IPS DF 6.9 (cell line): ENCODE measurements around the gene PDIA6.

Experiments
- DNase-seq: peaks from one replicate; pipeline ENCODE4 v3.0.0-alpha.2; 2013; ENCODE audit warnings: low read depth, low spot score
- H3K27ac ChIP-seq: one replicate; pipeline ENCODE4 v1.5.1; 2013; ENCODE audit warnings: low read length, control low read depth
- H3K27me3 ChIP-seq: 2 replicates; pipeline ENCODE4 v1.6.1; 2013; ENCODE audit warnings: mild to moderate bottlenecking, low read length; ENCODE audit not compliant: control insufficient read depth, insufficient read depth
- H3K36me3 ChIP-seq: 2 replicates; pipeline ENCODE4 v1.6.1; 2013; ENCODE audit warnings: low read length; ENCODE audit not compliant: control insufficient read depth, insufficient read depth
- H3K4me1 ChIP-seq: 2 replicates; pipeline ENCODE4 v1.6.1; 2013; ENCODE audit warnings: low read length; ENCODE audit not compliant: control insufficient read depth, insufficient read depth
- H3K4me3 ChIP-seq: 2 replicates; pipeline ENCODE4 v1.5.1; 2013; ENCODE audit warnings: mild to moderate bottlenecking, low read length
- H3K9me3 ChIP-seq: 2 replicates; pipeline ENCODE4 v1.6.1; 2013; ENCODE audit warnings: low read length, inconsistent platforms; ENCODE audit not compliant: control insufficient read depth, insufficient read depth
- WGBS: extraction: QIAGEN DNeasy Blood & Tissue Kit; methylation state at CpG from one replicate; pipeline ENCODE4 v1.1.7; 2013; ENCODE audit warnings: mixed read lengths, missing lambda C conversion rate; ENCODE audit not compliant: insufficient read length, insufficient coverage; 5-methylcytosine and 5-hydroxymethylcytosine counted together

The PDIA6 gene

DNA sequence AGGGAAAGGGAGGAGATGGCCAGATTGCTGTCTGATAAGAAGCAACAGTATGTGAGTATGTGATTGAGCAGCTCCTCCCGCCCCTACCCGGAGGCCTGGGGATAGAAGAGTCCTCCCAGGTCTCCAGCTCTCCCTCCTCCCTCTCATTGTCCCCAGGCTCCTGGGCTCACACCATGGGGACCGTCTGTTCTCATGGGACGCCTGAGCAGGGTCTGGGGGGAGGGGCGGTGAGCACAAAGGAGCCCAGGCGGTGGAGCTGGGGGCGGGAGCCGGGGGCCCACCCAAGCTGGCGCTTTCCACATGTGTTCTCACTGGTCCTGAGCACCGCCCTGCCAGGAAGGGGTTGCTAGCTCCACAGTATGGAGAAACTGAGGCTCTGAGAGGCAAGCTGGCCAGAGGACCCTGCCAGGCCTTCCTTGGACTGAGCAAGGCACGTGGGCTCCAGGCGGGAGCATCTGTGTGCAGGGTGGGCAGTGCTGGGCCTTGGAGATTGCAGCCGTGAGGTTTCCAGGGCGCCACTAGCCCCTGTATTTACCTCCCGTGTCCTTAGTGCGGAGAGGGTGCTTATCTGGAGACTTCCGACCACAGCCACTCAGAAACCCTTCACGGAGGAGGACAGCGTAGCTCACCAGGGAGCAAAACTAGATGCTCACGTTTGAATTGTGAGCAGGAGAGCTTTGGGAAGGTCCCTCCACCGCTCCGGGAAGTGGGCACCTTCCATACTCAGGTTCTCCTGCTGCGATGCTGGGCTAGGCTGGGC is 37.4 kb downstream of the PDIA6 start:
- H3K9me3 ChIP-seq: no peaks in the 10 kb centered on the region
- no peak for DNase-seq
- H3K4me1 ChIP-seq: no peaks in the 10 kb centered on the region; the same call in 1 of the 2 replicates
- H3K36me3 ChIP-seq: peaks cover 6% of the 10 kb centered on the region
- no peak overlapping the region for H3K27ac ChIP-seq
- no peaks in the 10 kb centered on the region for H3K27me3 ChIP-seq
- H3K4me3 ChIP-seq: no peak overlapping the region
- no CpG with 5 or more reads among the region's 23 CpGs for WGBS

DNA sequence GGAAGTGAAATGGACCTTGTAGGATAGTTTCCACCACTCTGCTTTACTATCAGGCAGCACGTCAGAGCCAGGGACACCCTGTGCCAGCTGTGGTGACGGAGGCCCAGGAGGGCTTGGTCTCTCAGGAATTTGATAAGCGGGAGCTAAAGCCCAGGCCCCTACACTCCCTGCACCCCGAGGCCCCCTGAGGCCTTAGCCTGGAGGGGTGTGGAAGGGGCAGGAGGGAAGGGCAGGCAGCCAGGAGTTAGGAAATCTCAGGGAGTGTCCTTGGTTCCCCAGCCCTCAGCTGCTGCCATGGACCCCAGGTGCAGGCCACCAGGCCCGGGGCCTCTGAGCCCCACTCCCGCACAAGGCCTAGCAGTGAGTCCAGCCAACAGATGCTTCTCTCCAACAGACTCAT is 38.2 kb downstream of the PDIA6 start:
- no CpG with 5 or more reads among the region's 6 CpGs for WGBS
- Histone ChIP-seq H3K9me3 (no peaks in the 10 kb centered on the region), H3K36me3 (peaks cover 5% of the 10 kb centered on the region), H3K4me3 (no peak overlapping the region), H3K27me3 (no peaks in the 10 kb centered on the region), H3K4me1 (no peaks in the 10 kb centered on the region; the same call in 1 of the 2 replicates), H3K27ac (no peak overlapping the region)
- no peak for DNase-seq

DNA sequence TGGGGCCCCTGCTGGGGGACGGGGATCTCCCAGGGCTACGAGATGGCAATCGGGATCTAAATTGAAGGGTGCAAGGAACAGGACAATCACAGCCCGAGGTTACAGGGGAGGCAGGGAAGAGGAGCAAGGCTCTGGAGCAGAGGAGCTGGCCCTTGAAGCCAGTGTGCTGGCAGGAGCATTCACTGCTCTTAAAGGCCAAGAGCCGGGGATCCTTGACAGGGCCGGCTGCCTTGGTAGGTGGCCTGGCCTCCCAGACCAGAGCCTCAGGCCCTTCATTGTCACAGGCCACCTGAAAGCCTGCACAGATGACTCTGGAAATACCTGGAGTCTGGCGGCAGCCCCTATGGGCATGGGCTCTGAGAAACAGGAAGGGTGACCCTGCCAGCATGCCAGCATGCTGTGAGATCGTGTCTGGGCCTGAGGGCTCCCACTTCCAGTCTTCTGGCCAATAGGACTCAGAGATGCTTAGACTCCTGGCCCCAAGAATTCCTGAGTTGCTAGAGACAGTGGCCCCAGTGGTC is 38.7 kb downstream of the PDIA6 start:
- H3K36me3 ChIP-seq: peaks cover 5% of the 10 kb centered on the region
- no peak for DNase-seq
- H3K9me3 ChIP-seq: no peaks in the 10 kb centered on the region
- no peaks in the 10 kb centered on the region; the same call in 1 of the 2 replicates for H3K4me1 ChIP-seq
- H3K4me3 ChIP-seq: no peak overlapping the region
- no CpG with 5 or more reads among the region's 8 CpGs for WGBS
- H3K27ac ChIP-seq: no peak overlapping the region
- no peaks in the 10 kb centered on the region for H3K27me3 ChIP-seq

DNA sequence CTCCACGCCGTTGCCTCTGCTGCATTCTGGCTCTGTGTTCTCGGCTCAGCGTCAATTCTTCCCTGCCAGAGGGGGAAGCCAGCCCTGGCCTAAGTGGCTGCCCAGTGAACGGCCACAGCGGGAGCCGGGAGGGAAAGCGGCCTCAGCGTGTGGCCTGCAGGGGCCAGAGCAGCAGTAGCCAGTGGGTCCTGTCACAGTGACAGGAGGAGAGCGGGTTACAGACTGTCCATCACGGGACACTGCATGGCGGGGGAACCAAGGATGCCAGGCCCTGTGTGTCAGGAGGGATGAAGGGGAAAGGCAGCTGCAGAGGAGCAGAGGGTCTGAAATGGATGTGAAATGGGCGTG is 39.7 kb downstream of the PDIA6 start:
- H3K27ac ChIP-seq: no peak overlapping the region
- H3K36me3 ChIP-seq: no peaks in the 10 kb centered on the region; the same call in 1 of the 2 replicates
- no peak overlapping the region for H3K4me3 ChIP-seq
- DNase-seq: no peak
- no peaks in the 10 kb centered on the region for H3K27me3 ChIP-seq
- no CpG with 5 or more reads among the region's 13 CpGs for WGBS
- H3K9me3 ChIP-seq: no peaks in the 10 kb centered on the region
- no peaks in the 10 kb centered on the region for H3K4me1 ChIP-seq

DNA sequence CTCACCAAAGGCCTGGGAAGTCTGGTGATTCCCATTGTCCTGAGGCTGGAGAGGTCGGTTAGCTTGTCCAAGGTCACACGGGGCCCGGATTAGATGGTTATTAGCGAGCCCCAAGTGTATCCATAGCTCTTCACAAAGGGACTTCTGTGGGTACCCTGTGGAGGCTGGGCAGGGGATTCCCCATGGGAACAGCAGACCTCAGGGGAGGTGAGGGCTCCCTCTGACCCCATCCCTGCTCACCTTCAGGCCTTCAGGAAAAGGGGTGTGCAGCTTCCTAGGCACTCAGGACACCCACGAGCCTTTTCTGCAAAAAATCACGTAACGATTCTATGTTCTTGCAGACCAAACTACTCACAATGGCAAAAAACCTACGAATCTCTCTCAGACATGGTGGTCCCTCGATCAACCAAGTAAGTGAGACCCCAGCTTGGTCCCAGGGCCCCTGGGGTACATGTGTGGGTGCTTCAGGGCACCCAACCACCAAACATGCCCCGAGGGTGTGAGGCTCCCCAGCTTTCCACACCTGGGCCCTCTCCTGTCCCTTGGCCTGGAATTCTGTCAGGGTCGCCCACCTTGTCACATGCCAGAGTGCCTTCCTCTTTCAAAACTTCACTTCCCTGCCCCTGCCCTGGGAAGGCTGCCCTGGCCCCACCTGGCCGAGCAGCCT is 40.3 kb downstream of the PDIA6 start:
- no peak for DNase-seq

DNA sequence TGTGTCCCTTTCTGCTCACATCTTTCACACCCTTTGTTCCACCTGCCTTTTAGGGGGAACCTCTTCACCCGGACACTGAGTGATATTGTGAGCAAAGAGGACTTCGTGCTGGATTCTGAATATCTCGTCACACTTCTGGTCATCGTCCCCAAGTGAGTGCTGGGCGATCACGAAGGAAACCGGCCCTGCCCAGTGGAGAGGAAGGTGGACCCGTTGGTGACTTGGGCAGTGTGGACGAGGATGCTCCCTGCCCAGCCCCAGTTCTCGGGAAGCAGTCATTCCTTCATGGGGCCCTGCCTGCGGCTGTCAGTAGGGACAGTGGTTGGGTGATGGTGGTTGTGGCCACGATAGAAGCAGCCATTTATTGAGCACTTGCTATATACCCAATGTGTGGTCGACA is 40.8 kb downstream of the PDIA6 start:
- no peak overlapping the region for H3K4me3 ChIP-seq
- no peak overlapping the region for H3K27ac ChIP-seq
- H3K9me3 ChIP-seq: no peaks in the 10 kb centered on the region
- H3K4me1 ChIP-seq: no peaks in the 10 kb centered on the region
- DNase-seq: no peak
- H3K27me3 ChIP-seq: no peaks in the 10 kb centered on the region
- WGBS: no CpG with 5 or more reads among the region's 13 CpGs
- H3K36me3 ChIP-seq: no peaks in the 10 kb centered on the region

More for the DNA sequence above, 40.3 kb downstream of the PDIA6 start:
- H3K4me1 ChIP-seq: no peaks in the 10 kb centered on the region
- H3K27ac ChIP-seq: no peak overlapping the region
- WGBS: no CpG with 5 or more reads among the region's 12 CpGs
- H3K4me3 ChIP-seq: no peak overlapping the region
- H3K9me3 ChIP-seq: no peaks in the 10 kb centered on the region
- H3K27me3 ChIP-seq: no peaks in the 10 kb centered on the region
- no peaks in the 10 kb centered on the region for H3K36me3 ChIP-seq

DNA sequence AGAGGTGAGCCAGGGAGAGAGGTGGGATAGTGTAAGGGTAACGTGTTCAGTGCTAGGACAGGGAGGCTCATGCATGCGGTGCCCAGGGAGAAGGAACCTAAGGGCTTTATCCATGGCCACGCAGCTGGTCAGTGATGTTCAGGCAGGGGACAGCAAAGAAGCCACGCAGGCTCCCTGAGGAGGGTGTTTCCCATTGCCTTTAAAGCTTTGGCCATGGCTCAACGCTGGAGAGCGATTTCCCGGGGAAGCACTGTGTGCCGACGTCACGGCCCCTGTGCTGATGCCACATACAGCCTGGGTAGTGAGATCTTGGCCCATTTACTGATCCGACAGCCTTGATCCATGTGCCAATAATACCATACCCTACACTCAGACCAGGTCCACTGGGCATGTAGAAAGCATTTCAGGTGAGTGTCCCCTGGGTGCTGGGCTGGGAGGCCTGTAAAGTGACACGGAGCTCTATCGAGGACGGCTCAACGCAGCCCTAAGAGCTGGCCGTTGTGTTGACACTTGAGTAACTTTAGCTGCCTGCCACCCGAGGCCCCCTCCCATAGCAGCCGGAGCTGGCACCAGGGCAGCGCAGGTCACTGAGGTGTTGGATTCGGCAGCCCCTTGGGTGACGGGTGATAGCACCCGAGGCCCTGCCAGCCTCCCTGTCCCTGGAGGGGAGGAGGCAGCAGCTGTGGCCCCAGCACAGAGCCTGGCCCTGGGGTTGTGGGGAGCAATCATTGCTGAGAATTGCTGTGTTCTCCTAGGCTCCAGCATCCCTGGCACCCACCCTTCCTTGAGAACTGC is 41.4 kb downstream of the PDIA6 start:
- Histone ChIP-seq H3K36me3 (no peaks in the 10 kb centered on the region), H3K4me1 (no peaks in the 10 kb centered on the region), H3K27me3 (no peaks in the 10 kb centered on the region), H3K4me3 (no peak overlapping the region), H3K9me3 (no peaks in the 10 kb centered on the region), H3K27ac (no peak overlapping the region)
- WGBS: no CpG with 5 or more reads among the region's 22 CpGs
- DNase-seq: no peak

DNA sequence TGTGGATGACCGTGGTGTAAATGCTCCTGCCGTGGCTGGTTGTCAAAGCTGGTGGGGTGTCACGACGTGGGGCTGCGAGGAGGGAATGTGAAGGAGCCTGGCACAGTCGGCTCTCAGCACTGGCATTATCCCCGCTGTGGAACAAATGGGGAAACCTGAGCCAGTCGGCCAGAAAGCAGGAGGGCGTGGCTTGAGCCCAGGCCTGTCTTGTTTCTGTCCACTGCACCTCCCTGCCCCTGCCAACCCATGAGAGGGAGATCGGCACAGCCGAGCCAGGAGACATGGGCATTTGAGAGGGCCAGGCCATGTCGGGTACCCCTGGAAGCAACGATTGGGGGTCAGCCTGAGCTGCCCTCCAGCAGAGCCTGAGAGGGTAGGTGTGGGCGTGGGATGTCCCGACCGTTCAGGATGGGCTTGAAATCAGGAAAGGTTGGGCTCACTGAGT is 44.5 kb downstream of the PDIA6 start:
- no peak for DNase-seq
- no peaks in the 10 kb centered on the region for H3K36me3 ChIP-seq
- no CpG with 5 or more reads among the region's 16 CpGs for WGBS
- H3K27me3 ChIP-seq: no peaks in the 10 kb centered on the region
- H3K9me3 ChIP-seq: no peaks in the 10 kb centered on the region
- H3K4me1 ChIP-seq: no peaks in the 10 kb centered on the region
- H3K4me3 ChIP-seq: no peak overlapping the region
- H3K27ac ChIP-seq: no peak overlapping the region

DNA sequence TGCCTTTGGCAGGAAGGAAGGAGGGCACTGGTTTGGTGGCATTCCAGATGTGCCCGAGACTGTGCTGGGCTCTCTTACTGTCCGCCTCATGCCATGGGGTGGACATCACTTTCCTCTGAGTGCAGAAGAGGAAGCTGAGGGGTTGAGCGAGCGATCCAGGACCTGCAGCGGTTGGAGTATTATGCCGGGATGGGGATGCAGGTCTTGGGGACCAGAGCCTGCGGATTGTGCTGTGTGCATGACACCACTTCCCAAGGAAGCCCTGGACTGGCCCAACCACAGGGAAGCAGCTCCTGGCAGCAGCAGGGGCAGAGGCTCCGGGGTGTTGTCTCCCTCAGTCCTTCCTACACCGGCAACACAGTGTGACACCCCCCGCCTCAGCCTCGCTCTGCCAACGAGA is 46.7 kb downstream of the PDIA6 start:
- Histone ChIP-seq H3K4me1 (no peaks in the 10 kb centered on the region), H3K9me3 (no peaks in the 10 kb centered on the region), H3K4me3 (no peak overlapping the region), H3K36me3 (no peaks in the 10 kb centered on the region), H3K27me3 (no peaks in the 10 kb centered on the region), H3K27ac (no peak overlapping the region)
- WGBS: no CpG with 5 or more reads among the region's 12 CpGs
- DNase-seq: no peak

DNA sequence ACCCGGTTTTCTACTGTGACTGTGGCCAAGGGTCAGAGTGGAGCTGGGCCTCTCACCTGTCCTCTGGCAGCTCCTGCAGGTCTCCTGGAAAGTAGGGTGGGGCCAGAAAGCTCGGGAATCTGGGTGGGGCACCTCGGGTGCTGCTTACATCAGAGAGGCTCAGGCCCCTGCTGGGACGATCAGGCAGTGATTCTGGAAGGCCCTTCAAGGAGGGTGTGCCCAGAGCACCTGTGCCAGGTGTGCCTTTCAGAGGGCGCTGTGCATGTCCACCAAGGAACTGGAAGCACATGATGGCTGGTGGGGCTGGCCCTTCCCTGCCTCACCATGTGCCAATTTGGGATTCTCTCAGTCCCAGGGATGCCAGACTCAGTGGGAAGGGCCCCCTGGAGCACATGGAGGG is 47.1 kb downstream of the PDIA6 start:
- WGBS: no CpG with 5 or more reads among the region's 5 CpGs
- DNase-seq: no peak
- no peak overlapping the region for H3K27ac ChIP-seq

More for the DNA sequence above, 47.1 kb downstream of the PDIA6 start:
- Histone ChIP-seq H3K9me3 (no peaks in the 10 kb centered on the region), H3K27me3 (no peaks in the 10 kb centered on the region), H3K36me3 (no peaks in the 10 kb centered on the region), H3K4me3 (no peak overlapping the region), H3K4me1 (no peaks in the 10 kb centered on the region)
